Ammon's horn (tissue), 1 donor: ENCODE measurements around the gene CDH4.

ENCODE experiments used
- DNase-seq: peaks from one replicate; pipeline ENCODE4 v3.0.0-alpha.2; 2016; ENCODE audit warnings: low spot score

The CDH4 gene

DNA sequence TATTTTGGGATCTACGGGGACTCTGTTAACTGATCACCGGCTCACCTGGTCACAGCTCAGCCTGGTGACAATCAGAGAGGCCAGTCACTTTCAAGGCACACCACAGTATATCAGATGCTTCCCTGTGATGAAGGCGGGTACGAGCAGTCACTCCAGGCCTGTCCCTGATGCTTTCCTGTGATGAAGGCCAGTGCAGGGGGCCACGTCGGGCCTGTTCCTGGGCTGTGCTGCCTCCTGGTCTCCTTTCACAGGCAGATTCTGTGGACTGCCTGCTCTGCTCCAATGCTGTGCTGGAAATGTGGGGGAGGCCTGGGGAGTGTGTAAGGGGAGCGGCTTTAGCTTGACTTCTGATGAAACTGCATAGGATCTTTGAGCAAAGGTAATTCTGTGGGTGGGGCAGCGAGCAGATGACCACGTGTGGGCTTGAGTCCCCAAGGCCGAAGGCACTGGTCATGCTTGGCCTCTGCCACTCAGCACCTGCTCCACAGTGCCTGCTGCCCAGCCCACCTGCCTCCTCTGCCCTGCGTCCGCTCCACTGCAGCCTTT, 441.1 kb downstream of the CDH4 start:
- DNase-seq, result no peak

- DNase-seq, result no peak
These were observed 442.6 kb downstream of the CDH4 start for GRCh38 chr20:61694682-61695081.

DNA sequence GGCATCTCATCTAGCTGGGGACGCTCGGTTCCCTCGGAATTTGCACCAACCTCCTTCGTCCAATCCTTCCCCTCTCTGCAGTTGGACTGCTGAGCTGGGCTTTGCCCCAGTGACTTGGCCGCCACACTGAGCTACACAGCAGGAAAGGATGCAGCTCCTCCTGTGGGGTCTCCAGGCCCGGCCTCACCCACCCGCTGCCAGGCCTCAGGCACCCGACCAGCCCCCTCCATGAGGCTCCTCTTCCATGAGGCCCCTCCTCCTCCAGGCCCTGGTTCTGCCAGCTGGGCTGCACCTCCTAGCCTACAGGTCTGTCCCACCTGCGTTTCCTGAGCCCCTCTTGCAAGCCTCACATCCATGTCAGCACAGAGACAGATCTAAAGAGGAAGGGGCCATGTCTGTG, 443.7 kb downstream of the CDH4 start:
- DNase-seq, result no peak

GRCh38 chr20:61696181-61696735, 444.2 kb downstream of the CDH4 start:
- DNase-seq, result no peak

GRCh38 chr20:61697666-61698597, 445.9 kb downstream of the CDH4 start:
- DNase-seq, result no peak

- no peak for DNase-seq
These were observed 446.8 kb downstream of the CDH4 start for GRCh38 chr20:61698598-61699494.

DNA sequence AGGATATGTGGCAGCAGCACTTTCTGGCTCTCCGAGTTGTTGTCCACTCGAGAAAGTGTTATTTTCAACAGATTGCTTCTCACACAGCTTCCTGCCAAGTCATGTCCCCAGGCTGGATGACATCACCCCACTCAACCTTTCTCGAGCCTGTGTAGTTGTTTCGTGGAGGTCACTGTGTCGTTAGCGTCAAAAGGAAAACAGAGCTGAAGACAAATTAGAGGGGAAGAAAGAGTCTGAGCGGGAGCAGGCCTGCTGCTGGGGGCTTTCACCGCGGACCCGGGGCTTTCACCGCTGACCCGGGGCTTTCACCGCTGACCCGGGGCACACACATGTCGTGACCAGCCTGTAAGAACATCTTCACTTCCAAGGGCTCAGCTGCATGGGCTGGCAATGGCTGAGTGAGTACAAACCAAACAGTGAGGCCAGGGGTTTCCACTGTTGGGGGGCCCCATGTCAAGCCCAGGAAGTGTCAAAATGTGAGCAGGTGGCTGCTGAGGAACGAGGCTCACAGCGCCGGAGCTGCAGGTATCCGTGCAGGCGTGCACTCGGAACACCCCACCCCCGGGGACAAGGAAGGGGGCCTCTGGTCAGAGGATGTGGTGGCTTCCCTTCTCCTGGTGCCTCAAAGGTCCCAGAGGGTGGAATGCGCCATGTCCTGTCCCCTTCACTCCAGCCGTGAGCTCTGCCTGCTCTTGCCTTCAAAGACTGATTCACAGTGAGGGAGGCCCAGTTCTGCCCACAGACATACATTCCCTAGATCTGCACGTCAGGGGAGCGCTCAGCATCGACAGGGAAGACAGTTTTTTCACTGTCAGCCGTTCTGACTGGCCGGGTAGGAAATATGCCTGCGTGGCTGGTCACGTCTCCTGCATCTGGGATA, 447.7 kb downstream of the CDH4 start:
- DNase-seq, result no peak

- DNase-seq, result no peak
These were observed 448.6 kb downstream of the CDH4 start for GRCh38 chr20:61700595-61701140.

DNA sequence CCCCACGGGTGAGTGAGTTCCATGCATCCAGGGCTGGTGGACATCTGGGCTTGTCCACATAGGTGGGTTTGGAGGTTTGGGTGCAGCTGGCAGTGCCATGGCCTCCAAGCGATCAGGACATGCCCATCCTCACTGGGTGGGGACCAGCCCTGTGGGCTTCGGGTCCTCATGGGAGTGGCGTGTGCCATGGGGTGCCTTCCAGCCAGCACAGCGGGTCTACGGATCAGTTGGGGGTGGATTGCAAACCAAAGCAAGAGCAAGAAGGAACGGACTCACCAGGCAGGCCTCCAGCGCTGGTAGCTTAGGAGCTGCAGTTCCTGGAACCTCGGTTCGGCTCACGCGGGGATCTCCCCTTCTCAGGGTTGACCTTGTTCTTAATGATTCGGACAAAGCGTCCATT, 449.3 kb downstream of the CDH4 start:
- no peak for DNase-seq

GRCh38 chr20:61701802-61702201, 449.7 kb downstream of the CDH4 start:
- no peak for DNase-seq

DNA sequence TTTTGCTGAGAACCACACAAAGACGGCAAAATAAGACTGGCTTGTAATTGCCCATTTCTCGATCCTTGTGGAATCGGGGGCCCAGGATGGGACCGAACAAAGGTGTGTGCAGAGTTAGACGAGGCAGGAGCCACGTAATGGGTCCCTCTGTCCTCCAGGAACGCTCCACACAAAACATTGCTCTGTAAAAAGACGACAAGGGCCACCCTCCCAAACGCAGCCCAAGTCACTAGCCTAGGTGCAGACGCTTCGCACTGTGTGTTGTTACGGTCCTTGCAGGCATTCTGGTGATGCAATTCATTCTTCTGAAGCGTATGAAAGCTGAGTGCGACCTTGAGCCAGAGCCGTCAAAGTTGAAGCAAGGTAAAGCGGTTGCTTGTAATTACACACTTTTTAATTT, 450.2 kb downstream of the CDH4 start:
- no peak for DNase-seq

DNA sequence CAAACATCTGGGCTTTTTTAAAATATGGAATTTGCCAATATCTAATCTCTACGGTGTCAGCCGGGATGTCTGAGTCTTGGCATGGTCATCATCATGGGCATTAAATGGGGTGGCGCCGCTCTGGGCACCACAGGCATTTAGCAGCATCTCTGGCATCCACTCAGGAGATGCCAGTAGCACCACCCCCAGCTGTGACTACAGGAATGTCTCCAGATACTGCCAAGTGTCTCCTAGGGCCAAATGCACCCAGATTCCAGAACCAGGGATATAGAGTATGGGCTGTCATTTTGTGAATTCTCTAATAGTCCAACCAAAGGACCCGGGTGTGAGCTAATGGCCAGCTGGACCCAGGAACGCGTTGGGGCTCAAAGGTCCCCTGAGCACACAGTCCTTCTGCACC, 452.6 kb downstream of the CDH4 start:
- no peak for DNase-seq

- DNase-seq, result no peak
These were observed 453.6 kb downstream of the CDH4 start for GRCh38 chr20:61705386-61706258.

DNA sequence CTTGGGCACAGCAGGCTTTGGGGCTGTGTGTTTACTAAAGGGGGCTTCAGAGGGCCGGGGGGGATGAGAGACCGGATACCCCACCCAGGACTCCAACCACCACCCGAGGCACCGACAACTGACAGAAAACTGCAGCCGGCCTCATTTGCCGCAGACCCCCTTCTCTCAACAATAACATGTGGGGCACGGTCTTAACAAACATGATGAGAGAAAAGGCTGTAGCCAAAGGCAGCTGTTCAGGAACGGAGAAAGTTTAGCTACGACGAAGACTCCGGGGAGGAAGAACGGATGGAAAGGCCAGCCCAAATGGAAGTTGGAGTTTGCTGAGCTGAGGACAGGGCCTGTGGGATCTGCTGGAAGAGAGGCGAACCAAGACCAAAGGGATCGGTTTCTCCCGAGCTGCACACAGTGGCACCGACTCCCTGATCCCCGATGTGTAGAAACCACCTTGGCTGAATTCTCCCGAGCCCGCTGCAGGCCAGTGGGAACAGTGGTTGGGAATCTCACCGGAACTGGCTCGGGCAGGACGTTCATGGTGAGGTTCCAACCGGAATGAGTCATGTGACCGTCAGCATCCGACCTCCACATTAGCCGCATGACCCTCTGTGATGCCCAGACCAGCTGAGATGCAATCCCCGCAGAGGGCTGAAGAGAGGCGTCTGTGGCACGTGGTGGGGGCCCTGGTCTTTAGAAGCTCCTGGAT, 454.3 kb downstream of the CDH4 start:
- DNase-seq, result no peak

GRCh38 chr20:61708891-61709290, 456.8 kb downstream of the CDH4 start:
- no peak for DNase-seq

- DNase-seq, result no peak
These were observed 458.0 kb downstream of the CDH4 start for GRCh38 chr20:61710108-61710507.

- no peak for DNase-seq
These were observed 460.6 kb downstream of the CDH4 start for GRCh38 chr20:61712688-61713087.

GRCh38 chr20:61718361-61719005, 466.4 kb downstream of the CDH4 start:
- no peak for DNase-seq
